K562 (cell line): ENCODE data around the gene MYB. TPM values are rescaled to one million over a fixed set of nuclear protein-coding genes. Genes with fewer than 3 reads are reported as not detected.

Source experiments
- DNMT1 ChIP-seq: fragments of 450-650 bp; IDR thresholded peaks from 2 replicates; pipeline ENCODE4 v1.6.1; 2016; ENCODE audit warnings: antibody characterized with exemption, mild to moderate bottlenecking
- ETS1 ChIP-seq: conservative IDR thresholded peaks from 2 replicates; pipeline ENCODE4 v1.6.1; 2011; ENCODE audit warnings: low read depth, mild to moderate bottlenecking, low read length; ENCODE audit not compliant: control insufficient read depth
- GTF2E2 ChIP-seq: fragments of 200-800 bp; sonication (Bioruptor generic); IDR thresholded peaks from 2 replicates; pipeline ENCODE4 v1.6.1; 2016; ENCODE audit warnings: missing genetic modification characterization, missing compliant biosample characterization
- HNRNPK ChIP-seq: fragments of 200-400 bp; formaldehyde crosslinking; IDR thresholded peaks from one replicate; pipeline ENCODE4 v1.6.1; 2018; ENCODE audit warnings: mild to moderate bottlenecking, low read depth, low read length; ENCODE audit not compliant: poor library complexity, severe bottlenecking
- IRF9 ChIP-seq: fragments of 450-650 bp; IDR thresholded peaks from 2 replicates; pipeline ENCODE4 v1.6.1; 2016; ENCODE audit warnings: missing biosample characterization, missing genetic modification characterization
- MAZ ChIP-seq, 2 experiments: fragments of 450-650 bp in 1 of 2; sonication (generic) in 1 of 2; formaldehyde crosslinking; IDR thresholded peaks in 1 of 2; conservative IDR thresholded peaks in 1 of 2; 2 replicates each; pipeline versions ENCODE4 v1.4.0 to v1.5.0; 2020; ENCODE audit warnings: mild to moderate bottlenecking in 1 of 2, missing genetic modification reagents in 1 of 2
- MIER1 ChIP-seq: fragments of 450-650 bp; IDR thresholded peaks from 2 replicates; pipeline ENCODE4 v1.6.1; 2016; ENCODE audit warnings: antibody characterized with exemption, mild to moderate bottlenecking, low read depth
- MYC ChIP-seq, 2 experiments: fragments of 250-450 bp in 1 of 2; sonication (Bioruptor Pico) in 1 of 2; IDR thresholded peaks; 2 replicates each; pipeline versions ENCODE4 v1.5.1 to v1.6.1; 2012 to 2021; ENCODE audit warnings: low read depth in 2 of 2, borderline replicate concordance in 1 of 2, improper control_type of control experiment in 1 of 2, low read length in 1 of 2, mild to moderate bottlenecking in 1 of 2, moderate library complexity in 1 of 2
- NR2C2 ChIP-seq, 2 experiments: fragments of 200-800 bp in 1 of 2; sonication (Bioruptor generic) in 1 of 2; sonication (generic) in 1 of 2; formaldehyde crosslinking in 1 of 2; IDR thresholded peaks; 2 replicates each; pipeline versions ENCODE4 v1.6.1 to v1.8.0; 2016 to 2022; ENCODE audit warnings: mild to moderate bottlenecking in 1 of 2, missing compliant biosample characterization in 1 of 2, missing genetic modification characterization in 1 of 2, missing genetic modification reagents in 1 of 2
- PHB ChIP-seq: fragments of 250-450 bp; sonication (Bioruptor Pico); IDR thresholded peaks from 2 replicates; pipeline ENCODE4 v1.5.0; 2021
- PHF8 ChIP-seq: fragments of 200-600 bp; sonication (generic); IDR thresholded peaks from 2 replicates; pipeline ENCODE4 v1.6.1; 2012; ENCODE audit warnings: mixed run types, mild to moderate bottlenecking, inconsistent platforms, low read length, moderate library complexity, borderline replicate concordance
- POLR2G ChIP-seq: fragments of 200-400 bp; formaldehyde crosslinking; IDR thresholded peaks from 2 replicates; pipeline ENCODE4 v1.6.1; 2017; ENCODE audit warnings: low read depth, mild to moderate bottlenecking, antibody characterized with exemption, low read length, moderate library complexity
- RBM34 ChIP-seq: fragments of 200-400 bp; formaldehyde crosslinking; IDR thresholded peaks from 2 replicates; pipeline ENCODE4 v1.6.1; 2018; ENCODE audit warnings: low read length, borderline replicate concordance; ENCODE audit not compliant: insufficient read depth
- SAP30 ChIP-seq: fragments of 200-600 bp; sonication (generic); IDR thresholded peaks from 2 replicates; pipeline ENCODE4 v1.6.1; 2012; ENCODE audit warnings: borderline replicate concordance, low read depth, mild to moderate bottlenecking, moderate library complexity, low read length, control low read depth, inconsistent platforms; ENCODE audit not compliant: insufficient read depth, poor library complexity, severe bottlenecking
- polyA plus RNA-seq, 8 experiments: library from polyadenylated mRNA; depleted of rRNA in 4 of 8; stranded (reverse) in 5 of 8; unstranded in 3 of 8; fragments of >200 nt; fragmentation: Nextera tagmentation in 2 of 8; fragmentation: Illumina TruSeq in 1 of 8; extraction: Ambion mirVana in 2 of 8; extraction: Trizol in 1 of 8; gene quantifications; 2 replicates each; pipeline versions ENCODE4 v1.2.1 to v1.2.3, GENCODE V29; 2011 to 2014; ENCODE audit warnings: inconsistent platforms in 1 of 8, missing spikeins in 1 of 8
- total RNA-seq, 7 experiments: library from RNA; depleted of rRNA in 6 of 7; stranded (reverse); fragments of >200 nt in 6 of 7; fragmentation: Illumina TruSeq in 2 of 7; extraction: Trizol in 2 of 7; gene quantifications; 2 replicates each; pipeline versions ENCODE4 v1.2.1 to v1.2.3, GENCODE V29; 2011 to 2021; ENCODE audit warnings: low replicate concordance in 1 of 7
- TF ChIP-seq, protein P1 (sequence below): sonication (generic); formaldehyde crosslinking; IDR thresholded peaks from 2 replicates; pipeline ENCODE4 v1.8.0; 2022; ENCODE audit warnings: mild to moderate bottlenecking, missing genetic modification reagents
- TF ChIP-seq, protein P2 (sequence below): sonication (generic); formaldehyde crosslinking; IDR thresholded peaks from 2 replicates; pipeline ENCODE4 v1.8.0; 2023; ENCODE audit warnings: mild to moderate bottlenecking, missing genetic modification reagents

Gene MYB
- total and polyA plus RNA-seq, 9 of the 15 experiments (the other 6 are each of a cell fraction or from before 2014, with no cell fraction given) = 35.8 to 218 (median 140) TPM

DNA sequence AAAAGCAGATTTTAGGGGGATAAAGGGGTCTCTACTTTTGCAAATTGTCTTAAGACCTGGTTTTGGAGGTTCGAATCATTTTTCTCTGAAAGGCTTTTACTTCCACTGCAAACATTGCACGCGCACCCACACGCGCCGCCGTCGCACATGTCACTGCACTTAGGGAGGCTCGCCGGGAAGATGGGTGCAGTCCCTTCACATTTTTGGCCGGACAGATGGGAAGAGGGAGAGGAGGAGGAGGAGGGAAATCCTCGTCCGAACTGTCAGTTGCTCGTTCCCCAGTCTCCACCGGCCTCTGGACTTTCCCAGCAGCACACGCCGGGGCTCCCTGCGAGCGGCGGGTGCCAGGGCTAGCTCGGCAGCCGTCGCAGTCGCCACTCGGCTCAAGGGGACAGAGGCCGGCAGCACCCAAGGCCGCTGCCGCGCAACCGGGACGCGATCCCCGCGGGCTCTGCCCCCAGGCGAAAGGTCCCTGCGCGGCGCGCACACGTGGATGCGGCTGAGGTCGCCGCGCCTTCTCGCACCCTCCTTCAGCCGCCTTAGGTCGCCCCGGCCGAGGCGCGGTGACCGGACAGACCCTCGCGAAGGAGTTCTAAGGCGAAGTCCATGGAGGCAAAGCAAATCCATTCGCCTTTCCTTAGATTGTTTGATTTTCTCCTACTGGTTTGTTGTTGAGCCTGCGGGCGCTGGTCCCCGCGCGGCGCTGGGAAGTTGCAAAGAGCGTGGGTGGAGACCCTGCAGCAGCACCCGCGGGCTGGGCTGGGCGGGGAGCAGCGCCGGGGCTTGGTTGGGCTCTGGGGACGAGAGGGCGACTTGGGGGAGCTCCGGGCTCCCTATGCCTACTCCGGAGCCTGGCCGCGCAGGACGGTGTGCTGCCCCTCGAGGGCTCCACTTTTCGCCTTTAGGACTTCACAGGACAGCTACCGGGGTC lies 1.2 kb downstream of the MYB start (continued):
- no peak for TF ChIP-seq IRF9
- peak; percentile 63 for TF ChIP-seq ETS1
- TF ChIP-seq POLR2G = peak; percentile 80
- TF ChIP-seq, protein P1, sequence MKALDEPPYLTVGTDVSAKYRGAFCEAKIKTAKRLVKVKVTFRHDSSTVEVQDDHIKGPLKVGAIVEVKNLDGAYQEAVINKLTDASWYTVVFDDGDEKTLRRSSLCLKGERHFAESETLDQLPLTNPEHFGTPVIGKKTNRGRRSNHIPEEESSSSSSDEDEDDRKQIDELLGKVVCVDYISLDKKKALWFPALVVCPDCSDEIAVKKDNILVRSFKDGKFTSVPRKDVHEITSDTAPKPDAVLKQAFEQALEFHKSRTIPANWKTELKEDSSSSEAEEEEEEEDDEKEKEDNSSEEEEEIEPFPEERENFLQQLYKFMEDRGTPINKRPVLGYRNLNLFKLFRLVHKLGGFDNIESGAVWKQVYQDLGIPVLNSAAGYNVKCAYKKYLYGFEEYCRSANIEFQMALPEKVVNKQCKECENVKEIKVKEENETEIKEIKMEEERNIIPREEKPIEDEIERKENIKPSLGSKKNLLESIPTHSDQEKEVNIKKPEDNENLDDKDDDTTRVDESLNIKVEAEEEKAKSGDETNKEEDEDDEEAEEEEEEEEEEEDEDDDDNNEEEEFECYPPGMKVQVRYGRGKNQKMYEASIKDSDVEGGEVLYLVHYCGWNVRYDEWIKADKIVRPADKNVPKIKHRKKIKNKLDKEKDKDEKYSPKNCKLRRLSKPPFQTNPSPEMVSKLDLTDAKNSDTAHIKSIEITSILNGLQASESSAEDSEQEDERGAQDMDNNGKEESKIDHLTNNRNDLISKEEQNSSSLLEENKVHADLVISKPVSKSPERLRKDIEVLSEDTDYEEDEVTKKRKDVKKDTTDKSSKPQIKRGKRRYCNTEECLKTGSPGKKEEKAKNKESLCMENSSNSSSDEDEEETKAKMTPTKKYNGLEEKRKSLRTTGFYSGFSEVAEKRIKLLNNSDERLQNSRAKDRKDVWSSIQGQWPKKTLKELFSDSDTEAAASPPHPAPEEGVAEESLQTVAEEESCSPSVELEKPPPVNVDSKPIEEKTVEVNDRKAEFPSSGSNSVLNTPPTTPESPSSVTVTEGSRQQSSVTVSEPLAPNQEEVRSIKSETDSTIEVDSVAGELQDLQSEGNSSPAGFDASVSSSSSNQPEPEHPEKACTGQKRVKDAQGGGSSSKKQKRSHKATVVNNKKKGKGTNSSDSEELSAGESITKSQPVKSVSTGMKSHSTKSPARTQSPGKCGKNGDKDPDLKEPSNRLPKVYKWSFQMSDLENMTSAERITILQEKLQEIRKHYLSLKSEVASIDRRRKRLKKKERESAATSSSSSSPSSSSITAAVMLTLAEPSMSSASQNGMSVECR (CRISPR knock-in tag) = peak; percentile 25
- TF ChIP-seq, protein P2, sequence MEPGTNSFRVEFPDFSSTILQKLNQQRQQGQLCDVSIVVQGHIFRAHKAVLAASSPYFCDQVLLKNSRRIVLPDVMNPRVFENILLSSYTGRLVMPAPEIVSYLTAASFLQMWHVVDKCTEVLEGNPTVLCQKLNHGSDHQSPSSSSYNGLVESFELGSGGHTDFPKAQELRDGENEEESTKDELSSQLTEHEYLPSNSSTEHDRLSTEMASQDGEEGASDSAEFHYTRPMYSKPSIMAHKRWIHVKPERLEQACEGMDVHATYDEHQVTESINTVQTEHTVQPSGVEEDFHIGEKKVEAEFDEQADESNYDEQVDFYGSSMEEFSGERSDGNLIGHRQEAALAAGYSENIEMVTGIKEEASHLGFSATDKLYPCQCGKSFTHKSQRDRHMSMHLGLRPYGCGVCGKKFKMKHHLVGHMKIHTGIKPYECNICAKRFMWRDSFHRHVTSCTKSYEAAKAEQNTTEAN (CRISPR knock-in tag) = no peak
- TF ChIP-seq NR2C2 (CRISPR knock-in tag; IDR thresholded peaks at IDR 0.05) = no peak
- TF ChIP-seq NR2C2 (tag; IDR thresholded peaks at IDR 0.05) = peak; percentile 45; the same call in 1 of the 2 replicates
- no peak for TF ChIP-seq DNMT1
- 0 out of 2 replicates have a peak, but pooled peaks have one; percentile 17 for TF ChIP-seq MYC (IDR thresholded peaks at IDR 0.05; ENCODE audit: low read depth, low read length)
- TF ChIP-seq MYC (CRISPR knock-in tag; IDR thresholded peaks at IDR 0.05; ENCODE audit: borderline replicate concordance, low read depth) = 0 out of 2 replicates have a peak, but pooled peaks have one; percentile 19
- peak; percentile 36; the same call in 1 of the 2 replicates for TF ChIP-seq PHF8
- no peak for TF ChIP-seq RBM34
- TF ChIP-seq MAZ (CRISPR knock-in tag; conservative IDR thresholded peaks at IDR 0.05 in 1 of 2, IDR thresholded peaks at IDR 0.05 in 1 of 2) = peak in 1 of 2 experiments; percentile 27; a peak in 1 of 4 replicates
- no peak for TF ChIP-seq PHB (CRISPR knock-in tag)
- TF ChIP-seq GTF2E2 = no peak
- peak; percentile 83 for TF ChIP-seq SAP30
- no peak for TF ChIP-seq MIER1
- no peak for TF ChIP-seq HNRNPK
